IPS-18a (cell line): Measurements from ENCODE around the gene CCDC40.

ENCODE experiments used
- H3K27ac ChIP-seq: one replicate; pipeline ENCODE4 v1.5.1; 2013; ENCODE audit warnings: low read length
- H3K27me3 ChIP-seq: one replicate; pipeline ENCODE4 v1.6.1; 2013; ENCODE audit warnings: mild to moderate bottlenecking, low read length; ENCODE audit not compliant: control insufficient read depth, insufficient read depth
- H3K36me3 ChIP-seq: one replicate; pipeline ENCODE4 v1.6.1; 2013; ENCODE audit warnings: low read depth, low read length; ENCODE audit not compliant: control insufficient read depth
- H3K4me1 ChIP-seq: one replicate; pipeline ENCODE4 v1.6.1; 2013; ENCODE audit warnings: low read depth, low read length; ENCODE audit not compliant: control insufficient read depth
- H3K4me3 ChIP-seq: one replicate; pipeline ENCODE4 v1.5.1; 2013; ENCODE audit warnings: low read length
- H3K9ac ChIP-seq: one replicate; pipeline ENCODE4 v1.6.1; 2013; ENCODE audit warnings: mild to moderate bottlenecking, low read length, moderate library complexity
- H3K9me3 ChIP-seq: one replicate; pipeline ENCODE4 v1.6.1; 2013; ENCODE audit warnings: low read depth, low read length; ENCODE audit not compliant: control insufficient read depth

The CCDC40 gene

GRCh38 chr17:80011989-80012555 lies 24.4 kb upstream of the CCDC40 start:
- H3K27ac ChIP-seq = no peak overlapping the region
- H3K27me3 ChIP-seq = no peaks in the 10 kb centered on the region
- H3K36me3 ChIP-seq = peaks cover 6% of the 10 kb centered on the region
- H3K4me1 ChIP-seq = no peaks in the 10 kb centered on the region
- no peak overlapping the region for H3K9ac ChIP-seq
- no peaks in the 10 kb centered on the region for H3K9me3 ChIP-seq
- H3K4me3 ChIP-seq = no peak overlapping the region

- Histone ChIP-seq H3K36me3 (peaks cover 6% of the 10 kb centered on the region), H3K4me1 (no peaks in the 10 kb centered on the region), H3K9me3 (no peaks in the 10 kb centered on the region), H3K27me3 (no peaks in the 10 kb centered on the region), H3K9ac (no peak overlapping the region), H3K27ac (no peak overlapping the region), H3K4me3 (no peak overlapping the region)
Measured at GRCh38 chr17:80012765-80013741, 23.4 kb upstream of the CCDC40 start.

GRCh38 chr17:80017226-80018010 lies 19.0 kb upstream of the CCDC40 start:
- Histone ChIP-seq H3K36me3 (no peaks in the 10 kb centered on the region), H3K4me1 (no peaks in the 10 kb centered on the region), H3K27ac (no peak overlapping the region), H3K27me3 (no peaks in the 10 kb centered on the region), H3K4me3 (no peak overlapping the region), H3K9me3 (no peaks in the 10 kb centered on the region), H3K9ac (no peak overlapping the region)

- Histone ChIP-seq H3K9me3 (no peaks in the 10 kb centered on the region), H3K4me3 (no peak overlapping the region), H3K27me3 (no peaks in the 10 kb centered on the region), H3K27ac (no peak overlapping the region), H3K9ac (no peak overlapping the region), H3K36me3 (no peaks in the 10 kb centered on the region), H3K4me1 (no peaks in the 10 kb centered on the region)
Measured at GRCh38 chr17:80018917-80019651, 17.4 kb upstream of the CCDC40 start.

GRCh38 chr17:80021600-80021999 lies 14.8 kb upstream of the CCDC40 start:
- no peak overlapping the region for H3K27ac ChIP-seq
- H3K9ac ChIP-seq = no peak overlapping the region
- H3K27me3 ChIP-seq = no peaks in the 10 kb centered on the region
- H3K4me3 ChIP-seq = no peak overlapping the region
- no peaks in the 10 kb centered on the region for H3K36me3 ChIP-seq
- no peaks in the 10 kb centered on the region for H3K9me3 ChIP-seq
- no peaks in the 10 kb centered on the region for H3K4me1 ChIP-seq

GRCh38 chr17:80023481-80024205 lies 12.8 kb upstream of the CCDC40 start:
- Histone ChIP-seq H3K27me3 (no peaks in the 10 kb centered on the region), H3K4me3 (no peak overlapping the region), H3K9me3 (no peaks in the 10 kb centered on the region), H3K4me1 (no peaks in the 10 kb centered on the region), H3K9ac (no peak overlapping the region), H3K27ac (no peak overlapping the region), H3K36me3 (no peaks in the 10 kb centered on the region)

GRCh38 chr17:80024206-80024972 lies 12.1 kb upstream of the CCDC40 start:
- H3K4me1 ChIP-seq = no peaks in the 10 kb centered on the region
- no peak overlapping the region for H3K4me3 ChIP-seq
- no peaks in the 10 kb centered on the region for H3K27me3 ChIP-seq
- no peaks in the 10 kb centered on the region for H3K36me3 ChIP-seq
- H3K27ac ChIP-seq = no peak overlapping the region
- H3K9me3 ChIP-seq = no peaks in the 10 kb centered on the region
- H3K9ac ChIP-seq = no peak overlapping the region

GRCh38 chr17:80025140-80025539 lies 11.3 kb upstream of the CCDC40 start:
- H3K4me3 ChIP-seq = no peak overlapping the region
- H3K4me1 ChIP-seq = no peaks in the 10 kb centered on the region
- H3K9ac ChIP-seq = no peak overlapping the region
- H3K27ac ChIP-seq = no peak overlapping the region
- no peaks in the 10 kb centered on the region for H3K9me3 ChIP-seq
- no peaks in the 10 kb centered on the region for H3K27me3 ChIP-seq
- H3K36me3 ChIP-seq = no peaks in the 10 kb centered on the region

- Histone ChIP-seq H3K27ac (no peak overlapping the region), H3K4me1 (no peaks in the 10 kb centered on the region), H3K4me3 (no peak overlapping the region), H3K9me3 (no peaks in the 10 kb centered on the region), H3K27me3 (no peaks in the 10 kb centered on the region), H3K9ac (no peak overlapping the region), H3K36me3 (no peaks in the 10 kb centered on the region)
Measured at GRCh38 chr17:80025796-80026195, 10.6 kb upstream of the CCDC40 start.

- H3K9me3 ChIP-seq = no peaks in the 10 kb centered on the region
- no peaks in the 10 kb centered on the region for H3K4me1 ChIP-seq
- H3K36me3 ChIP-seq = no peaks in the 10 kb centered on the region
- H3K27me3 ChIP-seq = no peaks in the 10 kb centered on the region
- no peak overlapping the region for H3K9ac ChIP-seq
- no peak overlapping the region for H3K4me3 ChIP-seq
- H3K27ac ChIP-seq = no peak overlapping the region
Measured at GRCh38 chr17:80026359-80027042, 9.9 kb upstream of the CCDC40 start.
